SK-N-SH (cell line): ENCODE results near the gene GTF2E1. TPM values are rescaled to one million over a fixed set of nuclear protein-coding genes. Genes with fewer than 3 reads are reported as not detected.

Experiments used
- CTCF ChIA-PET: fragments of 300-600, 350-600 bp; formaldehyde crosslinking; extraction: SDS; loops from one replicate; lab custom pipeline; 2021; lab: Yijun Ruan, JAX
- POLR2A ChIA-PET: fragments of 350-600 bp; sonication (Branson Sonifier 250); formaldehyde crosslinking; extraction: SDS; loops from one replicate; lab custom pipeline; 2020; ENCODE audit warnings: antibody characterized with exemption, inconsistent platforms; lab: Yijun Ruan, JAX
- DNase-seq: peaks from one replicate; pipeline ENCODE4 v3.0.0; 2012
- H2AFZ ChIP-seq: fragments of 200-600 bp; sonication (generic); 2 replicates; pipeline ENCODE4 v1.8.1; 2016; ENCODE audit warnings: antibody characterized with exemption, mild to moderate bottlenecking, low read depth
- H3F3A ChIP-seq: fragments of 200-600 bp; sonication (generic); replicated peaks from 2 replicates; pipeline ENCODE3; 2016; ENCODE audit warnings: antibody characterized with exemption, mild to moderate bottlenecking; ENCODE audit not compliant: insufficient read depth
- H3K27ac ChIP-seq, 2 experiments: fragments of 200-500 bp in 1 of 2; fragments of 200-600 bp in 1 of 2; sonication (Bioruptor generic) in 1 of 2; sonication (generic), shearing (Covaris generic) in 1 of 2; 2 replicates each; pipeline versions ENCODE4 v1.5.1 to v1.6.1; 2014 to 2016; ENCODE audit warnings: low read depth in 2 of 2, inconsistent platforms in 1 of 2, low read length in 1 of 2, mild to moderate bottlenecking in 1 of 2, mixed read lengths in 1 of 2
- H3K27me3 ChIP-seq: fragments of 200-600 bp; sonication (generic), shearing (Covaris generic); 2 replicates; pipeline ENCODE4 v1.6.1; 2016; ENCODE audit warnings: mixed run types; ENCODE audit not compliant: insufficient read depth
- H3K36me3 ChIP-seq, 2 experiments: fragments of 200-500 bp in 1 of 2; fragments of 200-600 bp in 1 of 2; sonication (Bioruptor generic) in 1 of 2; sonication (generic) in 1 of 2; replicated peaks in 1 of 2; 2 replicates each; pipeline versions ENCODE3 to v1.5.1; 2014 to 2016; ENCODE audit warnings: low read length in 1 of 2, mild to moderate bottlenecking in 1 of 2; ENCODE audit not compliant: insufficient read depth in 2 of 2, control insufficient read depth in 1 of 2
- H3K4me1 ChIP-seq, 2 experiments: fragments of 200-500 bp in 1 of 2; fragments of 200-600 bp in 1 of 2; sonication (Bioruptor generic) in 1 of 2; sonication (generic), shearing (Covaris generic) in 1 of 2; 2 replicates each; pipeline versions ENCODE4 v1.5.1 to v1.6.1; 2014 to 2016; ENCODE audit warnings: low read depth in 1 of 2, low read length in 1 of 2, mixed run types in 1 of 2; ENCODE audit not compliant: insufficient read depth in 2 of 2, control insufficient read depth in 1 of 2
- H3K4me2 ChIP-seq: fragments of 200-600 bp; sonication (generic), shearing (Covaris generic); 2 replicates; pipeline ENCODE4 v1.6.1; 2017; ENCODE audit warnings: mixed run types
- H3K4me3 ChIP-seq, 2 experiments: fragments of 200-500 bp in 1 of 2; fragments of 200-600 bp in 1 of 2; sonication (Bioruptor generic) in 1 of 2; sonication (generic), shearing (Covaris generic) in 1 of 2; 2 replicates each; pipeline versions ENCODE4 v1.5.1 to v1.8.1; 2014 to 2016; ENCODE audit warnings: low read depth in 2 of 2, inconsistent platforms in 1 of 2, low read length in 1 of 2, mild to moderate bottlenecking in 1 of 2, mixed read lengths in 1 of 2, moderate library complexity in 1 of 2
- H3K79me2 ChIP-seq: fragments of 200-600 bp; sonication (generic); 2 replicates; pipeline ENCODE4 v1.8.1; 2017; ENCODE audit warnings: mild to moderate bottlenecking; ENCODE audit not compliant: insufficient read depth
- H3K9ac ChIP-seq: fragments of 200-600 bp; sonication (generic); 2 replicates; pipeline ENCODE4 v1.6.1; 2017; ENCODE audit warnings: mixed run types
- H3K9me2 ChIP-seq: fragments of 200-600 bp; sonication (generic); 2 replicates; pipeline ENCODE4 v1.6.1; 2017; ENCODE audit warnings: mixed run types
- H3K9me3 ChIP-seq: fragments of 200-600 bp; sonication (generic); 2 replicates; pipeline ENCODE4 v1.6.1; 2017; ENCODE audit warnings: mixed run types, mild to moderate bottlenecking, moderate library complexity
- H4K20me1 ChIP-seq: fragments of 200-600 bp; sonication (generic); 2 replicates; pipeline ENCODE4 v1.6.1; 2017; ENCODE audit warnings: mild to moderate bottlenecking, mixed run types; ENCODE audit not compliant: insufficient read depth
- CHD2 ChIP-seq: fragments of 150-350 bp; IDR thresholded peaks from 2 replicates; pipeline ENCODE4 v1.6.1; 2018; ENCODE audit warnings: low read length; ENCODE audit not compliant: partially characterized antibody
- CTCF ChIP-seq: fragments of 200-600 bp; sonication (generic); IDR thresholded peaks from 2 replicates; pipeline ENCODE4 v1.6.1; 2017; ENCODE audit warnings: antibody characterized with exemption, mild to moderate bottlenecking, moderate library complexity
- ELF1 ChIP-seq: IDR thresholded peaks from 2 replicates; pipeline ENCODE4 v1.4.0; 2012
- EP300 ChIP-seq, 2 experiments: IDR thresholded peaks; 2 replicates each; pipeline versions ENCODE4 v1.4.0 to v1.6.1; 2012; ENCODE audit warnings: borderline replicate concordance in 1 of 2, low read depth in 1 of 2, low read length in 1 of 2
- FOXJ3 ChIP-seq: sonication (generic); formaldehyde crosslinking; IDR thresholded peaks from 2 replicates; pipeline ENCODE4 v1.5.1; 2020; ENCODE audit warnings: mild to moderate bottlenecking, missing genetic modification reagents
- FOXM1 ChIP-seq: IDR thresholded peaks from 2 replicates; pipeline ENCODE4 v1.4.0; 2012; ENCODE audit warnings: low read depth, mild to moderate bottlenecking
- GABPA ChIP-seq: IDR thresholded peaks from 2 replicates; pipeline ENCODE4 v1.4.0; 2012; ENCODE audit warnings: low read depth, mild to moderate bottlenecking
- MAX ChIP-seq: IDR thresholded peaks from 2 replicates; pipeline ENCODE4 v1.4.0; 2012; ENCODE audit warnings: low read depth
- MXI1 ChIP-seq: IDR thresholded peaks from 2 replicates; pipeline ENCODE4 v1.6.1; 2012; ENCODE audit warnings: mild to moderate bottlenecking, low read depth, low read length, improper control_type of control experiment
- NFIC ChIP-seq: IDR thresholded peaks from 2 replicates; pipeline ENCODE4 v1.4.0; 2012; ENCODE audit warnings: borderline replicate concordance
- PBX3 ChIP-seq: IDR thresholded peaks from 2 replicates; pipeline ENCODE4; 2012
- POLR2AphosphoS5 ChIP-seq: IDR thresholded peaks from 2 replicates; pipeline ENCODE4 v1.6.1; 2012; ENCODE audit warnings: low read depth, low read length
- RFX5 ChIP-seq: IDR thresholded peaks from 2 replicates; pipeline ENCODE4 v1.6.1; 2012; ENCODE audit warnings: mild to moderate bottlenecking, improper control_type of control experiment, low read length
- RXRA ChIP-seq: IDR thresholded peaks from 2 replicates; pipeline ENCODE4 v1.4.0; 2012; ENCODE audit warnings: low read depth, mild to moderate bottlenecking, borderline replicate concordance
- SMC3 ChIP-seq: IDR thresholded peaks from 2 replicates; pipeline ENCODE4 v1.6.1; 2012; ENCODE audit warnings: low read depth, low read length, improper control_type of control experiment
- TAF1 ChIP-seq: IDR thresholded peaks from 2 replicates; pipeline ENCODE4 v1.6.1; 2012; ENCODE audit warnings: low read depth, mild to moderate bottlenecking, low read length, moderate library complexity, borderline replicate concordance
- TEAD4 ChIP-seq: IDR thresholded peaks from 2 replicates; pipeline ENCODE4 v1.4.0; 2012; ENCODE audit warnings: mild to moderate bottlenecking, borderline replicate concordance; ENCODE audit not compliant: insufficient read depth
- USF1 ChIP-seq: IDR thresholded peaks from 2 replicates; pipeline ENCODE4 v1.4.0; 2012; ENCODE audit warnings: low read depth, borderline replicate concordance
- USF2 ChIP-seq: fragments of 150-350 bp; IDR thresholded peaks from 2 replicates; pipeline ENCODE4 v1.6.1; 2017; ENCODE audit warnings: antibody characterized with exemption, low read length, low read depth, borderline replicate concordance
- WGBS: methylation state at CpG from one replicate; pipeline ENCODE4 v1.1.6; 2017; ENCODE audit warnings: low lambda C conversion rate; 5-methylcytosine and 5-hydroxymethylcytosine counted together
- polyA plus RNA-seq, 3 experiments: library from polyadenylated mRNA; depleted of rRNA; stranded (reverse); fragments of >200 nt; gene quantifications; 2 replicates each; pipeline ENCODE4 v1.2.3, GENCODE V29; 2012
- TF ChIP-seq, protein P1 (sequence below): IDR thresholded peaks from 2 replicates; pipeline ENCODE4 v1.4.0; 2012; ENCODE audit warnings: low read depth, borderline replicate concordance

Gene GTF2E1
- polyA plus RNA-seq, 1 of the 3 experiments (the other 2 are of a cell fraction): 5.7 TPM

- Histone ChIP-seq H3K9me3 (no peaks in the 10 kb centered on the region), H3K27ac (no peak overlapping the region), H3K36me3 (no peaks in the 10 kb centered on the region), H3K9me2 (no peaks in the 10 kb centered on the region), H4K20me1 (no peaks in the 10 kb centered on the region), H3F3A (no peaks in the 10 kb centered on the region), H3K4me1 (no peaks in the 10 kb centered on the region), H3K27me3 (no peaks in the 10 kb centered on the region; the same call in 1 of the 2 replicates), H3K4me3 (no peak overlapping the region), H3K79me2 (no peaks in the 10 kb centered on the region), H2AFZ (no peak overlapping the region), H3K9ac (no peak overlapping the region), H3K4me2 (no peak overlapping the region)
- DNase-seq: no peak
- POLR2A ChIA-PET: no interaction called here
- TF ChIP-seq MAX (no peak), POLR2AphosphoS5 (no peak), GABPA (no peak), FOXJ3 (no peak), PBX3 (no peak), USF1 (no peak), TEAD4 (no peak), NFIC (no peak), EP300 (IDR thresholded peaks at IDR 0.05; ENCODE audit: borderline replicate concordance in 1 of 2, low read depth in 1 of 2, low read length in 1 of 2) (no peak), RFX5 (no peak)
- TF ChIP-seq, protein P1, sequence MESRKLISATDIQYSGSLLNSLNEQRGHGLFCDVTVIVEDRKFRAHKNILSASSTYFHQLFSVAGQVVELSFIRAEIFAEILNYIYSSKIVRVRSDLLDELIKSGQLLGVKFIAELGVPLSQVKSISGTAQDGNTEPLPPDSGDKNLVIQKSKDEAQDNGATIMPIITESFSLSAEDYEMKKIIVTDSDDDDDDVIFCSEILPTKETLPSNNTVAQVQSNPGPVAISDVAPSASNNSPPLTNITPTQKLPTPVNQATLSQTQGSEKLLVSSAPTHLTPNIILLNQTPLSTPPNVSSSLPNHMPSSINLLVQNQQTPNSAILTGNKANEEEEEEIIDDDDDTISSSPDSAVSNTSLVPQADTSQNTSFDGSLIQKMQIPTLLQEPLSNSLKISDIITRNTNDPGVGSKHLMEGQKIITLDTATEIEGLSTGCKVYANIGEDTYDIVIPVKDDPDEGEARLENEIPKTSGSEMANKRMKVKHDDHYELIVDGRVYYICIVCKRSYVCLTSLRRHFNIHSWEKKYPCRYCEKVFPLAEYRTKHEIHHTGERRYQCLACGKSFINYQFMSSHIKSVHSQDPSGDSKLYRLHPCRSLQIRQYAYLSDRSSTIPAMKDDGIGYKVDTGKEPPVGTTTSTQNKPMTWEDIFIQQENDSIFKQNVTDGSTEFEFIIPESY: no peak
- WGBS: 71% methylated on average over 3 of the region's 3 CpGs
- CTCF ChIA-PET: interaction anchor here (1.0 to 3.5 kb wide), 3 partner anchors 10 to 253 kb away, joined by 3 to 14 read pairs (median 3); no protein-coding TSS in a partner anchor
Observed at GRCh38 chr3:120820748-120821147, 78.2 kb downstream of the GTF2E1 start.

GRCh38 chr3:120821426-120821825 lies 78.9 kb downstream of the GTF2E1 start:
- no peaks in the 10 kb centered on the region for H3F3A ChIP-seq
- H3K4me2 ChIP-seq: no peak overlapping the region
- no peak for DNase-seq
- no peaks in the 10 kb centered on the region for H3K9me3 ChIP-seq
- no peaks in the 10 kb centered on the region for H3K9me2 ChIP-seq
- POLR2A ChIA-PET: no interaction called here
- H3K4me3 ChIP-seq: no peak overlapping the region
- H4K20me1 ChIP-seq: no peaks in the 10 kb centered on the region
- no peak overlapping the region for H3K9ac ChIP-seq
- H3K79me2 ChIP-seq: no peaks in the 10 kb centered on the region
- H2AFZ ChIP-seq: no peak overlapping the region
- H3K4me1 ChIP-seq: no peaks in the 10 kb centered on the region
- H3K27ac ChIP-seq: no peak overlapping the region
- H3K36me3 ChIP-seq: no peaks in the 10 kb centered on the region
- CTCF ChIA-PET: no interaction called here
- no peaks in the 10 kb centered on the region; the same call in 1 of the 2 replicates for H3K27me3 ChIP-seq
- TF ChIP-seq MXI1: no peak
- no peak for TF ChIP-seq CHD2
- no peak for TF ChIP-seq MAX
- no peak for TF ChIP-seq RXRA
- no peak for TF ChIP-seq CTCF
- no peak for TF ChIP-seq NFIC
- no peak for TF ChIP-seq ELF1
- TF ChIP-seq SMC3: no peak
- no peak for TF ChIP-seq TEAD4
- no peak for TF ChIP-seq PBX3
- TF ChIP-seq TAF1: no peak
- no peak for TF ChIP-seq FOXM1
- no peak for TF ChIP-seq USF2
